DMS53 (cell line): ENCODE data around the gene INPP4B.
"Not testable (repeated sequence)": the region's sequence is repeated elsewhere in the genome, so short reads cannot be mapped to it uniquely, and the experiment has no call there.

Experiments
- DNase-seq: peaks from one replicate; lab custom pipeline; 2025; lab: John Stamatoyannopoulos, UW

Gene INPP4B

GRCh38 chr4:142413485-142413884 lies 432.6 kb downstream of the INPP4B start:
- no peak for DNase-seq

GRCh38 chr4:142411993-142412392 lies 434.1 kb downstream of the INPP4B start:
- no peak for DNase-seq

DNA sequence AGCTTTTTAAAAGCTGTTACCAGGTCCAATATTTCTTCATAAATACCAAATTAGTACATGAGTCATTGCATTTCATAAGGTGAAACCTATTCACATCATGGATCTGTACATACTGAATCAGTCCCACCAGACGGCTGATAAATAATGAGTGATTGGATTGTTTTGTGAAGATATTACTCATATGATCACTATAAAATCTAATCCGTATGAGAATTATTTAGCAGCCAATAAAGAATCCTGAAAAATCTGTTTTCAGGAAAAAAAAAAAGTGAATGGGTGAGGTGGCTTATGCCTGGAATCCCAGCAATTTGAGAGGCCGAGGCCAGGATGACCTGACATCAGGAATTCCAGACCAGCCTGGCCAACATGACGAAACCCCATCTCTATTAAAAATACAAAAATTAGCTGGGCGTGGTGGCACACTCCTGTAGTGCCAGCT lies 438.1 kb downstream of the INPP4B start:
- no peak for DNase-seq

- no peak for DNase-seq
These were observed 438.5 kb downstream of the INPP4B start for GRCh38 chr4:142407596-142407995.

GRCh38 chr4:142406917-142407501 lies 439.1 kb downstream of the INPP4B start:
- DNase-seq: no peak

GRCh38 chr4:142406499-142406835 lies 439.6 kb downstream of the INPP4B start:
- DNase-seq: no peak

- peak; percentile 71 for DNase-seq
These were observed 440.2 kb downstream of the INPP4B start for GRCh38 chr4:142405695-142406498.

GRCh38 chr4:142405021-142405694 lies 440.9 kb downstream of the INPP4B start:
- peak; percentile 81 for DNase-seq

DNA sequence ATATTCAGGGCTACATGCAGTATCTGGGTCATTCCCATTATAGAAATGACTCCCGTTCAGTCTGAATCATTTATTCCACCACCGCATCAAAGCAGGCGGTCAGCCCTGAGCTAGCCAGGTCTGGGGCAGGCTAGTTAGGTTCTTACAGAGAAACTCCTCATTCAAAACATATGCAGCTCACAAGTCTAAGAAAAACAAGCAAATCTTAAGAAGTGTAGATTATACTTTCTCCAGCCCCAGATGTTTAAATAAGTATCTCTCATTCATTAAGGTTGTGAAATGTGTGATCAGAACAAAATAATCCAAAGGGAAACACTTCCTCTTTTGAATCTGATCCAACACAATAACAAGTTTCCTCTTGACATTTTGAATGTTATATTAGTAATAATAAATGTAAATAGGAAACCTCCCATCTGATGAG lies 441.9 kb downstream of the INPP4B start:
- peak; percentile 47 for DNase-seq

DNA sequence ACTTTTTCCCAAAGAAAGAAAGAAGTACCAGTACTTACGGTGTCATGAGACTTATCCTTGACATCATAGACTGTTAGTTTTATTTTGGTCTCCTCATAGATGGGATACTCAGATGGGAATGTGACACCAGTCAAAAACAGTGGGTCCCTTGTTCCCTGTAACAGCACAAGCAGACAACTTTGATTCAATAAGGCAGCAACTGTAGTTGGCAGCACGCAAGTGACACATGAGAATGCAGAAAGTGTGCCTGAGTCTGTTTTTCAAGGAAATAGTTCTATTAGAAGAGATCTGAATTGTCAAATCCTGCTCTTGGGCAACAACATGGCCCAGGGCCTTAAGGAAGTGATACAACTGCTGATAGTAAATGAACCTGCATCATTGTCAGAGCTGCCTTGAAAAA lies 443.2 kb downstream of the INPP4B start:
- no peak for DNase-seq

GRCh38 chr4:142402156-142402555 lies 443.9 kb downstream of the INPP4B start:
- no peak for DNase-seq

- DNase-seq: not testable (repeated sequence)
These were observed 448.6 kb downstream of the INPP4B start for GRCh38 chr4:142397364-142397991.

- no peak for DNase-seq
These were observed 449.8 kb downstream of the INPP4B start for GRCh38 chr4:142396279-142396678.

DNA sequence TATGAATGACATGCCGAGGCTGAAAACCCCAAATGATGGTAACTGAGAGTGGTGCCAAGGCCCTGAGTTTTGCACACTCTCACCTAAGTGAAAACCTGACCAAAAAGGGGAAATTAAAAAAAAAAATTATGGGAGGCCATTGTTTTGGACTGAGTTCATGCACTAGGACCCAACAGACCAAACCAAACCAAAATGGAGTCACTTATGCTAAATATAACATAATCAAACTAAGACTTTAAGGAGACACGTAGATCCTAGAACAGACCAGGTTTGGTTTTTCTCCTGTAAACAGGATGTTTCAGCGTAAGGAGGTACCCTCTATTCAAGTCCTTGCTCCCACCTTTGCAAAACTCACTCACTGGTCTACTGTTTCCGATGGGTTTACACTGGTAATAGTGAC lies 453.0 kb downstream of the INPP4B start:
- DNase-seq: no peak

DNA sequence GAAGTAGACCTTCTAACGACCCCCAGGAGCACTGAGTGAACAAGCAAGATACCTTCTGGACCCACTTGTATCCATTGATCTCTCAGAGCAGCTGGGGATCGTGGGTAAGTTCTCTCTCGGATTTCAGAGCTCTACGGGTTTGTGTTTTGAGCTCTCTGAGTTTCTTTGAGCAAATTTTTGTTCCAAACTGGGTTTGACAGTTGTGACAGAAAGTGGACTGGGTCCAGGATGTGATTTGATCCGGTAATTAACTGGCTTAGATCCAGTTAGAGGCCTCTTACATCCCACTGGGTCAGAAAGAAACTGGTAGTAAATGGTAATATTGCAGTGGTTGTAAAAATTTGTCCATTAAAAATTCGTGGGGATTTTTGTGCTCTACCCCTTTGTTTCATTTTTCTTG lies 459.2 kb downstream of the INPP4B start:
- DNase-seq: no peak

- no peak for DNase-seq
These were observed 459.7 kb downstream of the INPP4B start for GRCh38 chr4:142386449-142386848.

DNA sequence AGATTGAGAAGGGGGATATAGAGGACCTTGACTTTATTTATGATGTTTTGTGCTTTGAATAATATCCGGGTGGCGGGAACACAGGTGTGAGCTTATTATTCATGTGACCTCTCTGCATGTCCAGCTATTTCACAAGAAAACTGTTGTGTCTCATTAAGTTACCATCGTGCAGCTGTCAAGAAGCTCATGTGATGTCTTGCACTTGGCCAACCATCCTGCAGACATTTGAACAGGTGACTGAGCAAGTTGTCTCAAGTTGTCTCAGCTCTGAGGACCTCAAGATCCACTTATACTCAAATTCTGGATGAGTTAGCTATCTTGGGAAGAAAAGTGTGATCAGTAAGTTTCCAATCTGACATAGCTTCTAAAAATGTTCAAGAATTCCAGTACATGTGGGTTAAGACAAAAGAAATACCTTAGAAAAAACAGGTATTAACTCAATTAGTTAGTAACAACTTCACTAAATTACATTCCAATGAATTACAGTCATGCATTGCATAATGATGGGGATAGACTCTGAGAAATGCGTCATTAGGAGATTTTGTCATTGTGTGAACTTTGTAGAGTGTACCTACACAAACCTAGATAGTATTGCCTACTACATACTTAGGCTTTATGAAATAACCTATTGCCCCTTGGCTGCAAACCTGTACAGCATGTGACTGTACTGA lies 462.2 kb downstream of the INPP4B start:
- DNase-seq: no peak

DNA sequence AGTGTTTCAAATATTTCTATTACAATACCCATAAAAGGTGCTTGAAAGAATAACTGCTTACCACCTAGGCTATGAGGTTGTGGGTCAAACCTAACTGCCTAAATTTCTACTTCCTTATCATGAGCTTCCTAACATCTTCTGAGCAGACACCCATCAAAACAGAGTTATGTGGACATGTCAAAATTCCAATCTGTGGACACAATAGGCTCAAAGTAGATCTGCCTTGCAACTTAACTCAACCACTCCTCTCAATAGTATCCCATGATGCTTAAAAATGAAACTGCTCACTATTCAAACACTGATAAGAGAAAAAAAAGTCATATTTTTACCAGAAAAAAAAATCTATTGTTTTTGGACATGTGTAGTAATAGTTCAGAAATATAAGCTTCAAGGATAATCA lies 462.7 kb downstream of the INPP4B start:
- no peak for DNase-seq

- no peak for DNase-seq
These were observed 466.0 kb downstream of the INPP4B start for GRCh38 chr4:142380052-142380602.

- peak; percentile 6 for DNase-seq
These were observed 466.6 kb downstream of the INPP4B start for GRCh38 chr4:142379277-142380051.

- DNase-seq: no peak
These were observed 467.9 kb downstream of the INPP4B start for GRCh38 chr4:142378179-142378578.
